Endodermal cell (in vitro differentiated cells): ENCODE results near the gene GSTT2. TPM values are rescaled to one million over a fixed set of nuclear protein-coding genes. Genes with fewer than 3 reads are reported as not detected.
A peak's percentile ranks its signal among the peaks of the same experiment; 100 is the strongest.

Experiments used
- DNase-seq: peaks from one replicate; pipeline ENCODE4 v3.0.0-alpha.2; 2017
- H3K27ac ChIP-seq: 2 replicates; pipeline ENCODE4 v1.5.1; 2013; ENCODE audit warnings: mild to moderate bottlenecking, low read depth, low read length, moderate library complexity
- H3K27me3 ChIP-seq: 2 replicates; pipeline ENCODE4 v1.6.1; 2013; ENCODE audit warnings: mild to moderate bottlenecking, low read length, moderate library complexity; ENCODE audit not compliant: insufficient read depth, control insufficient read depth, poor library complexity, severe bottlenecking
- H3K36me3 ChIP-seq: 2 replicates; pipeline ENCODE4 v1.7.0; 2013; ENCODE audit warnings: mild to moderate bottlenecking, low read length, moderate library complexity; ENCODE audit not compliant: control insufficient read depth, insufficient read depth
- H3K4me1 ChIP-seq: one replicate; pipeline ENCODE4 v1.7.0; 2013; ENCODE audit warnings: low read length; ENCODE audit not compliant: control insufficient read depth, insufficient read depth
- H3K4me3 ChIP-seq: 2 replicates; pipeline ENCODE4 v1.5.1; 2013; ENCODE audit warnings: mild to moderate bottlenecking, low read length, moderate library complexity
- H3K9ac ChIP-seq: 2 replicates; pipeline ENCODE4 v1.6.1; 2013; ENCODE audit warnings: mild to moderate bottlenecking, low read length, moderate library complexity; ENCODE audit not compliant: poor library complexity, severe bottlenecking; ENCODE audit errors: extremely low read depth
- H3K9me3 ChIP-seq: 2 replicates; pipeline ENCODE4 v1.6.1; 2013; ENCODE audit warnings: mild to moderate bottlenecking, low read length, moderate library complexity; ENCODE audit not compliant: control insufficient read depth
- H3K27ac Mint-ChIP-seq: 2 replicates; pipeline ENCODE4 v1.8.0; 2020; ENCODE audit warnings: mixed read lengths
- H3K27me3 Mint-ChIP-seq: 2 replicates; pipeline ENCODE4 v1.8.0; 2021; ENCODE audit warnings: mild to moderate bottlenecking, mixed read lengths; ENCODE audit not compliant: insufficient read depth
- H3K36me3 Mint-ChIP-seq: 2 replicates; pipeline ENCODE4 v1.8.0; 2020; ENCODE audit warnings: low read depth, mixed read lengths
- H3K4me1 Mint-ChIP-seq: 2 replicates; pipeline ENCODE4 v1.8.0; 2020; ENCODE audit warnings: mixed read lengths
- H3K4me3 Mint-ChIP-seq: 2 replicates; pipeline ENCODE4 v1.8.0; 2020; ENCODE audit warnings: mild to moderate bottlenecking, moderate library complexity, mixed read lengths
- H3K9me3 Mint-ChIP-seq: 2 replicates; pipeline ENCODE4 v1.8.0; 2020; ENCODE audit warnings: mild to moderate bottlenecking, mixed read lengths
- WGBS, 2 experiments: methylation state at CpG; one replicate each; pipeline versions ENCODE4 v1.1.5 to v1.1.7; 2013; ENCODE audit warnings: missing lambda C conversion rate in 2 of 2, mixed read lengths in 1 of 2; ENCODE audit not compliant: insufficient coverage in 1 of 2, insufficient read length in 1 of 2; 5-methylcytosine and 5-hydroxymethylcytosine counted together
- total RNA-seq, 2 donors: library from RNA; stranded (reverse); fragmentation: NEBNext Ultra II Directional in 1 of 2; extraction: Animal tissue kit (Norgen Biotek cat#: 25700) in 1 of 2; gene quantifications; 2 replicates in 1 of 2; 3 replicates in 1 of 2; pipeline ENCODE4 v1.2.1, GENCODE V29; 2021
- TF ChIP-seq, protein P1 (sequence below): fragments of 200-600 bp; sonication (generic); conservative IDR thresholded peaks from 2 replicates; pipeline ENCODE4 v1.5.0; 2021; ENCODE audit warnings: antibody characterized with exemption, mild to moderate bottlenecking

GSTT2 gene
- total RNA-seq, 2 donors from 2014 or later: 0.51 to 3.7 TPM

DNA sequence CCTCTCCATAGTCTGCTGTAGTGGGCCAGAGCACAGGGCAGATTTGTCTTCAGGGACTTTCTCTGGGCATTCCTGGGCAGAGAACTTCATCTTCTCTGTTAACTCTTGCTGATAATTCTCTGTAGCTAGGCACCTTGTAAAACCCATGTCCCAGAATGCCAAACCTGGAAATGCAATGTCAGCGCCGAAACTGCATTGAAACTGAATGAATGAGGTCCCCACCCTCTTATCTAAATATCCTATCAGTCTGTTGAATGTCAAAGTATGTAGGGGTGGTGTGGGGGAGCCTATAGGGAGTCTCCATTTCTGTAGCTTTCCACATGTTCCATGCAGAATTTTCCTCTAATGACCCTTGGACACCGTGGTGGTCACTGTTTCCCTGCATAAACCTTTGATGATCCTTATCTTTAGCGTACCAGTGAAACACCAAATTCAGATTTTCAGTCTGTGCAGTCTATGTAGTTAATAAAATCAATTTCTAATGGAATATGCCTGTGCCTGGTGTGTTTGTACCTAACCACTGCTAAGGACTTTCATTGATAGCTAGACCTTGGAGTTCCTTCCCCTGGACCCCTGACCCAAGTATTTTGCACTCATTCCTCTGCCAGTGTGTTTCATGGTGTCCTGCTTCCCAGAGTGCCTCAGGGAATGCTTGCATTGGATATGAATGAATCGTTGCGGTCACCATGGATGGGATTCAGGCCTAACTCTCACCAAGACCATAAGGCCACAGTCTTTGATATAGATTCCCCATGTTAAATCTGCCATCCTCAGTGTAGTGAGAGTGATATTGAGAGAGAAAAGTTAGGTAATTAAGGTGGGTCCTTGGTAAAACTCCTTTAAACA, 28.7 kb downstream of the GSTT2 start:
- peaks cover 7% of the 10 kb centered on the region for H3K27me3 Mint-ChIP-seq
- Histone ChIP-seq H3K27me3 (no peaks in the 10 kb centered on the region), H3K27ac (no peak overlapping the region), H3K9me3 (peaks cover 8% of the 10 kb centered on the region), H3K4me1 (peaks cover 4% of the 10 kb centered on the region), H3K9ac (no peak overlapping the region), H3K4me3 (no peak overlapping the region), H3K36me3 (no peaks in the 10 kb centered on the region)
- H3K4me3 Mint-ChIP-seq: no peak overlapping the region
- peaks cover 13% of the 10 kb centered on the region for H3K4me1 Mint-ChIP-seq
- DNase-seq: no peak
- no peaks in the 10 kb centered on the region for H3K9me3 Mint-ChIP-seq
- no peak overlapping the region for H3K27ac Mint-ChIP-seq
- WGBS, 2 experiments: 92 to 100% methylated on average over 4 to 6 of the region's 6 CpGs
- TF ChIP-seq, protein P1, sequence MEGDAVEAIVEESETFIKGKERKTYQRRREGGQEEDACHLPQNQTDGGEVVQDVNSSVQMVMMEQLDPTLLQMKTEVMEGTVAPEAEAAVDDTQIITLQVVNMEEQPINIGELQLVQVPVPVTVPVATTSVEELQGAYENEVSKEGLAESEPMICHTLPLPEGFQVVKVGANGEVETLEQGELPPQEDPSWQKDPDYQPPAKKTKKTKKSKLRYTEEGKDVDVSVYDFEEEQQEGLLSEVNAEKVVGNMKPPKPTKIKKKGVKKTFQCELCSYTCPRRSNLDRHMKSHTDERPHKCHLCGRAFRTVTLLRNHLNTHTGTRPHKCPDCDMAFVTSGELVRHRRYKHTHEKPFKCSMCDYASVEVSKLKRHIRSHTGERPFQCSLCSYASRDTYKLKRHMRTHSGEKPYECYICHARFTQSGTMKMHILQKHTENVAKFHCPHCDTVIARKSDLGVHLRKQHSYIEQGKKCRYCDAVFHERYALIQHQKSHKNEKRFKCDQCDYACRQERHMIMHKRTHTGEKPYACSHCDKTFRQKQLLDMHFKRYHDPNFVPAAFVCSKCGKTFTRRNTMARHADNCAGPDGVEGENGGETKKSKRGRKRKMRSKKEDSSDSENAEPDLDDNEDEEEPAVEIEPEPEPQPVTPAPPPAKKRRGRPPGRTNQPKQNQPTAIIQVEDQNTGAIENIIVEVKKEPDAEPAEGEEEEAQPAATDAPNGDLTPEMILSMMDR: no peak
- H3K36me3 Mint-ChIP-seq: no peaks in the 10 kb centered on the region

DNA sequence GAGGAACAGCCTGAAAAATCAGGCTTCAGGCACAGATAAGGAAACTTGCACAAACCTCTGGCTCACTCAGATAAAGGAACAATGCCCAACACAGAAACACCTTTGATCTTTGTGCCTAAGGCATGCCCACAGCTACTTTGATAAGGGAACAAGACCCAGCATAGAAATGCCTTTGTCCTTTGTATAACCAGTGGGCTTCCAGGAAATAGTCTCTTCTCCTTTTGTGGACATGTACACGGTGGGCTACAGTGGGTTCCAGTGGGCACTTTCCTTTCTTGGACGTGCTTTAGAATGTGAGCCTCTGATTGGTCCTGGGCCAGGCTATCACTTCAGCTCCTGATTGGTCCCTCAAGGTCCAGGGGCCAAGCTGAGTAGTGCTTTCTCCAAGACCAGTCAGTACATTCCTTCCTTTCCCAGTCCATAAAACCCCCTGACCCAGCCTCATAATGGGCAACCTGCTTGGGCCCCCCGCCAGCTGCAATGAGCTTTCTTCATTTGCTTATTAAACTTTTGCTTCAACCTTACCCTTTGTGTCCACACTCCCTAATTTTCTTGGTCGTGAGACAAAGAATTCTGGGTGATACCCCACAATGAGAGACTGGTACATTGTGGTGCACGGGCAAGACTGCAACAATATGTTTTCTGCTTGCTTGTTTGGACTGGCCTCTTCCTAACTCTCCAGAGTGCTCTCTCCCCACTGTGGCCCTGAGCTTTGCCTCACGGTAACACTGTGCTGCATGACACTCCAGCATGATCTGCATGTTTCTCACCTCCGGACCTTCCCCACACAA, 29.5 kb downstream of the GSTT2 start:
- Histone ChIP-seq H3K4me3 (no peak overlapping the region), H3K4me1 (peaks cover 4% of the 10 kb centered on the region), H3K9ac (no peak overlapping the region), H3K9me3 (peaks cover 8% of the 10 kb centered on the region), H3K36me3 (no peaks in the 10 kb centered on the region), H3K27ac (no peak overlapping the region), H3K27me3 (no peaks in the 10 kb centered on the region)
- Mint-ChIP-seq H3K9me3 (no peaks in the 10 kb centered on the region), H3K4me1 (peaks cover 14% of the 10 kb centered on the region), H3K27ac (no peak overlapping the region), H3K36me3 (no peaks in the 10 kb centered on the region), H3K27me3 (peaks cover 6% of the 10 kb centered on the region), H3K4me3 (no peak overlapping the region)
- WGBS, 2 experiments: 92 to 95% methylated on average over 5 to 7 of the region's 7 CpGs
- TF ChIP-seq, protein P1: no peak
- no peak for DNase-seq

DNA sequence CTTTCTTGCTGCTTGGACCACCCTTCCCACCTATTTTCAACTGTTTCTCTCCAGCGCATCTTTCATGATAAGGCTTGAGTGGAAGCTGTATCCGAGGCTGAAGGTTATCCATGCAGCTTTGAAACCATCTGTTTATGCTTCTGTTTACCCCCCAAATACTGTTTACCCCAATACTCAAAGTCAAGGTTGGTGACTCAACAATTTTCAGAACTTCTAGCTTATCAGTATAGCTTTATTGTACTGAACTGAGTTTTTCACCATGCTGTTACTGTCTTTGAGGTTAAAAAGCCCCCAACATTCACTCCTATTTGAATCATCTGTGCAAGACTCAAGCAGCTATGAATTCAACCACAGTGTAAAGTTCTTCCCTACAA, 30.1 kb downstream of the GSTT2 start:
- no peak for DNase-seq
- H3K4me1 Mint-ChIP-seq: peaks cover 14% of the 10 kb centered on the region
- H3K27ac Mint-ChIP-seq: no peak overlapping the region
- Histone ChIP-seq H3K27me3 (no peaks in the 10 kb centered on the region), H3K36me3 (no peaks in the 10 kb centered on the region), H3K4me3 (no peak overlapping the region), H3K27ac (no peak overlapping the region), H3K9ac (no peak overlapping the region), H3K9me3 (peaks cover 8% of the 10 kb centered on the region), H3K4me1 (peaks cover 4% of the 10 kb centered on the region)
- H3K9me3 Mint-ChIP-seq: no peaks in the 10 kb centered on the region
- peak overlapping the region; percentile 83 for H3K4me3 Mint-ChIP-seq
- TF ChIP-seq, protein P1: no peak
- H3K27me3 Mint-ChIP-seq: peaks cover 6% of the 10 kb centered on the region
- WGBS, 2 experiments: 93 to 100% methylated on average over 2 of the region's 2 CpGs
- no peaks in the 10 kb centered on the region for H3K36me3 Mint-ChIP-seq
